Measurements from ENCODE around the gene ASPRV1. TPM values are rescaled to one million over a fixed set of nuclear protein-coding genes. Genes with fewer than 3 reads are reported as not detected.

ASPRV1 gene
- total and polyA plus RNA-seq, 3 donors from 2014 or later = 3.5 to 9.2 (median 8.2) TPM

GRCh38 chr2:69947325-69947931 lies 14.0 kb downstream of the ASPRV1 start:
- WGBS, 2 donors = 84% methylated on average over 4 of the region's 4 CpGs
- no peak for DNase-seq
- Histone ChIP-seq H3K27ac (no peak overlapping the region), H3K36me3 (ENCODE audit: low read depth, missing control alignments) (no peaks in the 10 kb centered on the region), H3K9me3 (no peaks in the 10 kb centered on the region), H3K4me3 (no peak overlapping the region), H3K27me3 (no peaks in the 10 kb centered on the region), H3K4me1 (peaks cover 8% of the 10 kb centered on the region)
- intact Hi-C loops (cut with DNase I; ENCODE audit: low total_unique reads) = no loop called here
- no peak for TF ChIP-seq CTCF (IDR thresholded peaks at IDR 0.05)
- TF ChIP-seq POLR2A (IDR thresholded peaks at IDR 0.05) = no peak

GRCh38 chr2:69946351-69947324 lies 14.8 kb downstream of the ASPRV1 start:
- no peak overlapping the region for H3K27ac ChIP-seq
- intact Hi-C loops (cut with DNase I; ENCODE audit: low total_unique reads) = no loop called here
- H3K36me3 ChIP-seq (ENCODE audit: low read depth, missing control alignments) = no peaks in the 10 kb centered on the region
- WGBS, 2 donors = 75 to 83% methylated on average over 13 of the region's 13 CpGs
- no peaks in the 10 kb centered on the region for H3K9me3 ChIP-seq
- H3K4me1 ChIP-seq = peaks cover 8% of the 10 kb centered on the region
- no peak for TF ChIP-seq POLR2A (IDR thresholded peaks at IDR 0.05)
- no peak for TF ChIP-seq CTCF (IDR thresholded peaks at IDR 0.05)
- no peaks in the 10 kb centered on the region for H3K27me3 ChIP-seq
- no peak overlapping the region for H3K4me3 ChIP-seq
- no peak for DNase-seq

GRCh38 chr2:69945941-69946340 lies 15.5 kb downstream of the ASPRV1 start:
- WGBS, 2 donors = 87 to 88% methylated on average over 5 to 8 of the region's 8 CpGs
- H3K4me1 ChIP-seq = peaks cover 8% of the 10 kb centered on the region
- intact Hi-C loops (cut with DNase I; ENCODE audit: low total_unique reads) = no loop called here
- H3K9me3 ChIP-seq = no peaks in the 10 kb centered on the region
- no peak overlapping the region for H3K4me3 ChIP-seq
- no peak overlapping the region for H3K27ac ChIP-seq
- H3K36me3 ChIP-seq (ENCODE audit: low read depth, missing control alignments) = no peaks in the 10 kb centered on the region
- no peak for DNase-seq
- TF ChIP-seq POLR2A (IDR thresholded peaks at IDR 0.05) = no peak
- TF ChIP-seq CTCF (IDR thresholded peaks at IDR 0.05) = no peak
- no peaks in the 10 kb centered on the region for H3K27me3 ChIP-seq

- Histone ChIP-seq H3K36me3 (ENCODE audit: low read depth, missing control alignments) (no peaks in the 10 kb centered on the region), H3K4me1 (peaks cover 8% of the 10 kb centered on the region), H3K27ac (no peak overlapping the region), H3K9me3 (no peaks in the 10 kb centered on the region), H3K27me3 (no peaks in the 10 kb centered on the region), H3K4me3 (no peak overlapping the region)
- intact Hi-C loops (cut with DNase I; ENCODE audit: low total_unique reads) = no loop called here
- no peak for TF ChIP-seq CTCF (IDR thresholded peaks at IDR 0.05)
- no peak for TF ChIP-seq POLR2A (IDR thresholded peaks at IDR 0.05)
- DNase-seq = no peak
- 90 to 93% methylated on average over 7 to 8 of the region's 8 CpGs for WGBS, 2 donors
Observed at GRCh38 chr2:69945441-69945840, 16.0 kb downstream of the ASPRV1 start.

Measured in testis (tissue), 3 donors.